ENCODE results near the gene FBXW7. TPM values are rescaled to one million over a fixed set of nuclear protein-coding genes. Genes with fewer than 3 reads are reported as not detected.
A peak's percentile ranks its signal among the peaks of the same experiment; 100 is the strongest.

Gene FBXW7
- total and polyA plus RNA-seq, 2 donors from 2014 or later, result 5.5 to 64.0 TPM

- Histone ChIP-seq H3K4me3 (ENCODE audit: low read length in 3 of 3) (no peak overlapping the region), H3K9me3 (ENCODE audit: control insufficient read depth in 2 of 3, insufficient read depth in 1 of 3, low read length in 3 of 3) (peaks cover 0 to 11% (median 0%) of the 10 kb centered on the region in 3 donors), H3K9ac (ENCODE audit: low read length in 3 of 3) (no peak overlapping the region), H3K27me3 (ENCODE audit: control insufficient read depth, insufficient read depth, low read length) (no peaks in the 10 kb centered on the region), H3K4me1 (ENCODE audit: control insufficient read depth in 2 of 3, insufficient read depth in 2 of 3, low read depth in 1 of 3, low read length in 3 of 3) (peaks cover 0 to 11% (median 2%) of the 10 kb centered on the region in 3 donors), H3K36me3 (ENCODE audit: control insufficient read depth in 2 of 3, insufficient read depth in 3 of 3, low read length in 3 of 3) (no peaks in the 10 kb centered on the region), H3K27ac (ENCODE audit: low read depth in 2 of 2, low read length in 2 of 2) (no peak overlapping the region)
- intact Hi-C loops (cut with DNase I), result no loop called here
- TF ChIP-seq CTCF (IDR thresholded peaks at IDR 0.05; ENCODE audit: borderline replicate concordance, extremely low read depth, insufficient read depth), result no peak
- DNase-seq, result peak in 1 of 5 donors; percentile 65
- no peak for FAIRE-seq
Measured at GRCh38 chr4:152539556-152540292, 3.8 kb upstream of the FBXW7 start.

- no peak overlapping the region for H3K4me3 ChIP-seq (ENCODE audit: low read length in 3 of 3)
- H3K9ac ChIP-seq (ENCODE audit: low read length in 3 of 3), result peak overlapping the region in 1 of 3 donors; percentile 33
- no peak for TF ChIP-seq CTCF (IDR thresholded peaks at IDR 0.05; ENCODE audit: borderline replicate concordance, extremely low read depth, insufficient read depth)
- FAIRE-seq, result no peak
- no peaks in the 10 kb centered on the region for H3K27me3 ChIP-seq (ENCODE audit: control insufficient read depth, insufficient read depth, low read length)
- intact Hi-C loops (cut with DNase I), result no loop called here
- H3K9me3 ChIP-seq (ENCODE audit: control insufficient read depth in 2 of 3, insufficient read depth in 1 of 3, low read length in 3 of 3), result peaks cover 0 to 11% (median 0%) of the 10 kb centered on the region in 3 donors
- peaks cover 2 to 13% (median 3%) of the 10 kb centered on the region in 3 donors for H3K4me1 ChIP-seq (ENCODE audit: control insufficient read depth in 2 of 3, insufficient read depth in 2 of 3, low read depth in 1 of 3, low read length in 3 of 3)
- H3K36me3 ChIP-seq (ENCODE audit: control insufficient read depth in 2 of 3, insufficient read depth in 3 of 3, low read length in 3 of 3), result no peaks in the 10 kb centered on the region
- no peak overlapping the region for H3K27ac ChIP-seq (ENCODE audit: low read depth in 2 of 2, low read length in 2 of 2)
- DNase-seq, result no peak
Measured at GRCh38 chr4:152537881-152538280, 2.0 kb upstream of the FBXW7 start.

GRCh38 chr4:152536545-152537182, 772 bp upstream of the FBXW7 start:
- H3K27me3 ChIP-seq (ENCODE audit: control insufficient read depth, insufficient read depth, low read length), result no peaks in the 10 kb centered on the region
- H3K4me1 ChIP-seq (ENCODE audit: control insufficient read depth in 2 of 3, insufficient read depth in 2 of 3, low read depth in 1 of 3, low read length in 3 of 3), result peaks cover 2 to 13% (median 3%) of the 10 kb centered on the region in 3 donors
- peaks cover 0 to 11% (median 0%) of the 10 kb centered on the region in 3 donors for H3K9me3 ChIP-seq (ENCODE audit: control insufficient read depth in 2 of 3, insufficient read depth in 1 of 3, low read length in 3 of 3)
- intact Hi-C loops (cut with DNase I), result no loop called here
- FAIRE-seq (no peak), DNase-seq (peak in 3 of 5 donors; percentile 65 to 71 (median 69))
- H3K36me3 ChIP-seq (ENCODE audit: control insufficient read depth in 2 of 3, insufficient read depth in 3 of 3, low read length in 3 of 3), result no peaks in the 10 kb centered on the region
- peak overlapping the region; percentile 92 to 93 for H3K27ac ChIP-seq (ENCODE audit: low read depth in 2 of 2, low read length in 2 of 2)
- TF ChIP-seq CTCF (IDR thresholded peaks at IDR 0.05; ENCODE audit: borderline replicate concordance, extremely low read depth, insufficient read depth), result no peak
- peak overlapping the region; percentile 81 to 100 (median 98) for H3K4me3 ChIP-seq (ENCODE audit: low read length in 3 of 3)
- peak overlapping the region; percentile 56 to 97 (median 78) for H3K9ac ChIP-seq (ENCODE audit: low read length in 3 of 3)
